Mammary epithelial cell (primary cell): ENCODE measurements around the gene TRRAP.

Experiments
- CTCF ChIP-seq, 2 donors: IDR thresholded peaks in 1 of 2; conservative IDR thresholded peaks in 1 of 2; 2 replicates each; pipeline ENCODE4 v1.5.1; 2011 to 2012; ENCODE audit warnings: inconsistent platforms in 2 of 2, low read length in 2 of 2, mild to moderate bottlenecking in 2 of 2, control low read depth in 1 of 2, low read depth in 1 of 2; ENCODE audit not compliant: insufficient read depth in 1 of 2; ENCODE audit errors: extremely low read depth in 1 of 2
- EZH2 ChIP-seq: IDR thresholded peaks from 2 replicates; pipeline ENCODE4 v1.6.1; 2012; ENCODE audit warnings: low read length, inconsistent platforms, borderline replicate concordance

GRCh38 chr7:98923512-98923911 is 45.2 kb downstream of the TRRAP start:
- TF ChIP-seq CTCF (conservative IDR thresholded peaks at IDR 0.05 in 1 of 2, IDR thresholded peaks at IDR 0.05 in 1 of 2; ENCODE audit: extremely low read depth in 1 of 2, insufficient read depth in 1 of 2, low read depth in 1 of 2, low read length in 2 of 2) (no peak), EZH2 (no peak)
